Measurements from ENCODE around the gene TRPM2. TPM values are rescaled to one million over a fixed set of nuclear protein-coding genes. Genes with fewer than 3 reads are reported as not detected.

TRPM2 gene
- total RNA-seq, 2 donors from 2014 or later, result 1.6 to 12.5 TPM

DNA sequence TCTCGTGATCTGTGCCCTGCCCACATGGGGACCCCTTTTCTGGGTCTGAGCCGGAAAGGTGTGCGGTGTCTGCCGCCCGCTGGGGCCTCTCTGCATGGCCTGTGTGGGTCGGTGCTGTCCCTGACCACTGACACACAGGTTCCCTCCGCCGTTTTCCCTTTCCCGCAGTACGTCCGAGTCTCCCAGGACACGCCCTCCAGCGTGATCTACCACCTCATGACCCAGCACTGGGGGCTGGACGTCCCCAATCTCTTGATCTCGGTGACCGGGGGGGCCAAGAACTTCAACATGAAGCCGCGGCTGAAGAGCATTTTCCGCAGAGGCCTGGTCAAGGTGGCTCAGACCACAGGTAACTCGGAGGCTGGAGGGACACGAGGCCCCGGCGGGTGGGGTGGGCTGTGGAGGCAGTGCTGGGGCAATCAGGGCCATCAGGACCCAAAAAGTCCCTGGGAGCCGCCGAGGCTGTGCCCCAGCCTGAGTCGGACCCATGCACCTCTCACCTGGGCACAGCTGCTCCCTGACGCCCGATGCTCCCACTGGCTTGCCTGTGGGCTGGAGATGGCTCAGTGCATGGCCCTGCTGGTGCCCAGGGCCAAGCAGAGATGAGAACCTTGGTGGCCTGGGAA, 13.3 kb downstream of the TRPM2 start:
- peaks cover 7% of the 10 kb centered on the region for H3K27me3 Mint-ChIP-seq (ENCODE audit: insufficient read depth)
- Histone ChIP-seq H3K36me3 (ENCODE audit: control insufficient read depth, insufficient read depth, low read length) (no peaks in the 10 kb centered on the region), H3K4me1 (ENCODE audit: control insufficient read depth, insufficient read depth, low read length) (no peaks in the 10 kb centered on the region), H3K4me3 (ENCODE audit: low read length) (no peak overlapping the region), H3K27ac (ENCODE audit: low read depth, low read length) (no peak overlapping the region), H3K9ac (ENCODE audit: extremely low read depth, low read length, poor library complexity, severe bottlenecking) (no peak overlapping the region), H3K27me3 (ENCODE audit: control insufficient read depth, insufficient read depth, low read length, poor library complexity, severe bottlenecking) (no peaks in the 10 kb centered on the region), H3K9me3 (ENCODE audit: control insufficient read depth, low read length) (peaks cover 17% of the 10 kb centered on the region)
- 93 to 94% methylated on average over 19 to 28 of the region's 28 CpGs for WGBS, 2 experiments (ENCODE audit: insufficient coverage in 1 of 2, insufficient read length in 1 of 2)
- peak; percentile 34 for DNase-seq
- H3K4me1 Mint-ChIP-seq, result no peaks in the 10 kb centered on the region
- H3K36me3 Mint-ChIP-seq (ENCODE audit: low read depth), result no peaks in the 10 kb centered on the region
- no peak overlapping the region for H3K4me3 Mint-ChIP-seq
- no peak overlapping the region for H3K27ac Mint-ChIP-seq
- TF ChIP-seq, protein P1, sequence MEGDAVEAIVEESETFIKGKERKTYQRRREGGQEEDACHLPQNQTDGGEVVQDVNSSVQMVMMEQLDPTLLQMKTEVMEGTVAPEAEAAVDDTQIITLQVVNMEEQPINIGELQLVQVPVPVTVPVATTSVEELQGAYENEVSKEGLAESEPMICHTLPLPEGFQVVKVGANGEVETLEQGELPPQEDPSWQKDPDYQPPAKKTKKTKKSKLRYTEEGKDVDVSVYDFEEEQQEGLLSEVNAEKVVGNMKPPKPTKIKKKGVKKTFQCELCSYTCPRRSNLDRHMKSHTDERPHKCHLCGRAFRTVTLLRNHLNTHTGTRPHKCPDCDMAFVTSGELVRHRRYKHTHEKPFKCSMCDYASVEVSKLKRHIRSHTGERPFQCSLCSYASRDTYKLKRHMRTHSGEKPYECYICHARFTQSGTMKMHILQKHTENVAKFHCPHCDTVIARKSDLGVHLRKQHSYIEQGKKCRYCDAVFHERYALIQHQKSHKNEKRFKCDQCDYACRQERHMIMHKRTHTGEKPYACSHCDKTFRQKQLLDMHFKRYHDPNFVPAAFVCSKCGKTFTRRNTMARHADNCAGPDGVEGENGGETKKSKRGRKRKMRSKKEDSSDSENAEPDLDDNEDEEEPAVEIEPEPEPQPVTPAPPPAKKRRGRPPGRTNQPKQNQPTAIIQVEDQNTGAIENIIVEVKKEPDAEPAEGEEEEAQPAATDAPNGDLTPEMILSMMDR (conservative IDR thresholded peaks at IDR 0.05), result no peak
- H3K9me3 Mint-ChIP-seq, result peaks cover 7% of the 10 kb centered on the region

DNA sequence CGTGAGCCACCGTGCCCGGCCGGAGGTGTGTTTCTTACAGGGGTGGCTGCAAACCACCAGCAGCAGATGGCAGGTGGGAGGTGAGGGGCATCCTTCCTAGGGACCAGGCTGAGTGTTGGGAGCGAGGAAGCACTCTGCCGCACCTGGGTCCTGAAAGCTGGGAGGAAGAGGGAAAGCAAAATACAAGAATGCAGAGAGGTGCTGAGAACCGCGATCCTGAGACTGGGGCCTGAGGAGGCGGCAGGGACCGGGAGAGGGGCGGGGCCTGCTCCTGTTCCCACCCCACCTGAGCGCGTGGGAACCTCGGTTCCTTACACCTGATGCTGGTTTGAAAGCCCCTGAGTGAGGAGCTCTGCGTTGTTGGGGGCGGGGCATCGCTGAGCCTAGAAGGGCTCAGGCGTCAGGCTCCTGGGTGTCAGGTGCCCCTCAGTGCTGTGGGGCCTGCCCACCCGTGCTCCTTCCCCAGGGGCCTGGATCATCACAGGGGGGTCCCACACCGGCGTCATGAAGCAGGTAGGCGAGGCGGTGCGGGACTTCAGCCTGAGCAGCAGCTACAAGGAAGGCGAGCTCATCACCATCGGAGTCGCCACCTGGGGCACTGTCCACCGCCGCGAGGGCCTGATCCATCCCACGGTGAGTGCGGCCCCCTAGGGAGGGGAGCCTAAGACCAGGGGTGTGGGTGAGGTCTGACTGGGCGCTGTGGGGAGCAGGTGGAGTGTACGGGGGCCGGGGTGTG, 15.5 kb downstream of the TRPM2 start:
- H3K9me3 ChIP-seq (ENCODE audit: control insufficient read depth, low read length), result peaks cover 5% of the 10 kb centered on the region
- H3K4me1 ChIP-seq (ENCODE audit: control insufficient read depth, insufficient read depth, low read length), result no peaks in the 10 kb centered on the region
- Mint-ChIP-seq H3K27me3 (ENCODE audit: insufficient read depth) (peaks cover 12% of the 10 kb centered on the region), H3K36me3 (ENCODE audit: low read depth) (peaks cover 4% of the 10 kb centered on the region), H3K4me1 (no peaks in the 10 kb centered on the region), H3K27ac (no peak overlapping the region), H3K9me3 (peaks cover 8% of the 10 kb centered on the region), H3K4me3 (no peak overlapping the region)
- TF ChIP-seq, protein P1 (conservative IDR thresholded peaks at IDR 0.05), result peak; percentile 43
- H3K27ac ChIP-seq (ENCODE audit: low read depth, low read length), result no peak overlapping the region
- no peaks in the 10 kb centered on the region for H3K36me3 ChIP-seq (ENCODE audit: control insufficient read depth, insufficient read depth, low read length)
- peak; percentile 87 for DNase-seq
- no peaks in the 10 kb centered on the region for H3K27me3 ChIP-seq (ENCODE audit: control insufficient read depth, insufficient read depth, low read length, poor library complexity, severe bottlenecking)
- WGBS, 2 experiments (ENCODE audit: insufficient coverage in 1 of 2, insufficient read length in 1 of 2), result 66 to 67% methylated on average over 15 to 34 of the region's 35 CpGs
- H3K4me3 ChIP-seq (ENCODE audit: low read length), result no peak overlapping the region
- H3K9ac ChIP-seq (ENCODE audit: extremely low read depth, low read length, poor library complexity, severe bottlenecking), result no peak overlapping the region

DNA sequence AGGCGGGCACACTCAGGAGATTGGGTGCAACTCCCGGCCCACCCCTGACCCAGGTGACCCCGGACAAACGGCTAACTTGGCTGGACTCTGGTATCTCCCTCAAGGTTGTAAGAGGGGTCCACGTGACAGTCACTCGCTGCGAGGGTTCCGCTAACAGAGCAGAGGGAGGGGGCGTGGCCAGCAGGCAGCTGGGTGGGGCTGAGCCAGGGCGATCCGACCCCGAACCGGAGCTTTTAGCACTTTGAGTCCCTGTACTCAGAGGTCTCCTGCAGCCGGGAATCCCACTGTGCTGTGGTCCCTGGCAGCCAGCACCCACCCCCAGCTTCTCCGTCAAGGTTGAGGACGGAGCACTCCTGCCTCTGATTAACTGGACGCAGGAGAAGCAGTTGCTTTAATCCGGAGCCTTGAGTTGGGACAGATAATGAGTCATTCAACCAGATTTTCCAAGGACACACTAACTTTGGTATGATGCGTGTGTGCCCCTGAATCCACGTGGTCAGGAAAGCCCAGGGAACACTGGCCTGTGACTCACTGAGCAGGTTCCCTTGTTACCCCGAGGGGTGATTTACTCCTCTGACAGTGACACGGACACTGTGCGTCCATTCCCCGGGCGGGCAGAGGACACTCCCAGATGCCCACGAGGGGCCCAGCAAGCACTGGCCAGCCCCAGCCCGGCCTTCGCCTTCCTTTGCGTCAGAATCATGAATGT, 16.8 kb downstream of the TRPM2 start:
- DNase-seq, result peak; percentile 88
- Mint-ChIP-seq H3K27me3 (ENCODE audit: insufficient read depth) (peaks cover 12% of the 10 kb centered on the region), H3K9me3 (peaks cover 21% of the 10 kb centered on the region), H3K36me3 (ENCODE audit: low read depth) (peaks cover 7% of the 10 kb centered on the region), H3K4me3 (no peak overlapping the region), H3K27ac (no peak overlapping the region), H3K4me1 (no peaks in the 10 kb centered on the region)
- H3K9ac ChIP-seq (ENCODE audit: extremely low read depth, low read length, poor library complexity, severe bottlenecking), result no peak overlapping the region
- no peaks in the 10 kb centered on the region for H3K36me3 ChIP-seq (ENCODE audit: control insufficient read depth, insufficient read depth, low read length)
- no peaks in the 10 kb centered on the region for H3K4me1 ChIP-seq (ENCODE audit: control insufficient read depth, insufficient read depth, low read length)
- H3K4me3 ChIP-seq (ENCODE audit: low read length), result no peak overlapping the region
- H3K9me3 ChIP-seq (ENCODE audit: control insufficient read depth, low read length), result peaks cover 18% of the 10 kb centered on the region
- H3K27ac ChIP-seq (ENCODE audit: low read depth, low read length), result no peak overlapping the region
- H3K27me3 ChIP-seq (ENCODE audit: control insufficient read depth, insufficient read depth, low read length, poor library complexity, severe bottlenecking), result no peaks in the 10 kb centered on the region
- TF ChIP-seq, protein P1 (conservative IDR thresholded peaks at IDR 0.05), result no peak
- 51 to 56% methylated on average over 20 to 29 of the region's 29 CpGs for WGBS, 2 experiments (ENCODE audit: insufficient coverage in 1 of 2, insufficient read length in 1 of 2)

Data from endodermal cell (in vitro differentiated cells).